Adrenal gland (tissue), 5 donors: ENCODE measurements around the gene C1QTNF1.

Experiments used
- CTCF ChIP-seq, 6 experiments: fragments of 450-650 bp in 4 of 6; fragments of 200-600 bp in 2 of 6; sonication (generic) in 1 of 6; IDR thresholded peaks; 1 replicate in 5 of 6; 2 replicates in 1 of 6; pipeline versions ENCODE4 v1.5.1 to v1.8.0; 2016 to 2021; ENCODE audit warnings: antibody characterized with exemption in 6 of 6, mild to moderate bottlenecking in 2 of 6, moderate library complexity in 1 of 6
- POLR2A ChIP-seq, 2 donors: fragments of 450-650 bp; IDR thresholded peaks; one replicate each; pipeline ENCODE4 v1.6.1; 2017; ENCODE audit warnings: antibody characterized with exemption in 2 of 2, mild to moderate bottlenecking in 2 of 2, moderate library complexity in 1 of 2
- donor health status: DM: no; HTN: no; CAD: no.

DNA sequence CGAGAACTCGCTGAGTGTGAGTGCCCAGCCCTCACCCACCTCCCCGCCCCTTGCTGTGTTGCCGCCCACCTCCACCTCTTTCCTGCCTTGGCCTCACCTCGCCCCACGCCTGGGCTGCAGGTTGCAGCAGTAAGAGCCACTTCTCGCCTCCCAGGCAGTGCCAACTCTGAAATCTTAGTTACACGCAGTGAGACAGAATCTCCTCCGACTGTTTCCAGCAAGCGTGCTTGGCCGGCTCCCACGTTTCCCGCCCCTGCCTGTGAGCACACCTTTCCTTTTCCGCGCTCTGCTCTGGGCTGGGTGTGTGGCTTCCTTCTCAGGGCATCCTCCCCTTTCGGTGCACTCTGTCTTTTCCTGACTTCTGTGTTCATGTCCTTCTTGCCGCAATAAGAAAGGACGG, 56.4 kb downstream of the C1QTNF1 start:
- TF ChIP-seq CTCF (IDR thresholded peaks at IDR 0.05) (no peak), POLR2A (IDR thresholded peaks at IDR 0.05) (no peak)
